Smooth muscle cell (in vitro differentiated cells): ENCODE results near the gene DHX8. TPM values are rescaled to one million over a fixed set of nuclear protein-coding genes. Genes with fewer than 3 reads are reported as not detected.

Experiments
- DNase-seq: peaks from one replicate; lab custom pipeline; 2025; ENCODE audit not compliant: unreplicated experiment; lab: John Stamatoyannopoulos, UW
- H2AFZ ChIP-seq: fragments of 200-600 bp; sonication (generic); 2 replicates; pipeline ENCODE4 v1.6.0; 2016; ENCODE audit warnings: antibody characterized with exemption, low read depth, mild to moderate bottlenecking
- H3F3A ChIP-seq: fragments of 200-600 bp; sonication (generic); 2 replicates; pipeline ENCODE4 v1.6.0; 2017; ENCODE audit warnings: antibody characterized with exemption, low read depth
- H3K27ac ChIP-seq: fragments of 200-600 bp; sonication (generic); 2 replicates; pipeline ENCODE4 v1.5.1; 2016; ENCODE audit warnings: low read depth, mild to moderate bottlenecking
- H3K27me3 ChIP-seq: fragments of 200-600 bp; sonication (generic); 2 replicates; pipeline ENCODE4 v1.6.1; 2016; ENCODE audit warnings: low read depth, mild to moderate bottlenecking
- H3K36me3 ChIP-seq: fragments of 200-600 bp; sonication (generic); 2 replicates; pipeline ENCODE4 v1.5.1; 2016; ENCODE audit warnings: low read depth
- H3K4me1 ChIP-seq: fragments of 200-600 bp; sonication (generic); 2 replicates; pipeline ENCODE4 v1.5.1; 2016; ENCODE audit warnings: low read depth
- H3K4me2 ChIP-seq: fragments of 200-600 bp; sonication (generic); 2 replicates; pipeline ENCODE4 v1.6.0; 2016; ENCODE audit warnings: mild to moderate bottlenecking
- H3K4me3 ChIP-seq: fragments of 200-600 bp; sonication (generic); 2 replicates; pipeline ENCODE4 v1.5.1; 2016; ENCODE audit warnings: mild to moderate bottlenecking
- H3K79me2 ChIP-seq: fragments of 200-600 bp; sonication (generic); 2 replicates; pipeline ENCODE4 v1.6.0; 2016; ENCODE audit warnings: low read depth, mild to moderate bottlenecking
- H3K9ac ChIP-seq: fragments of 200-600 bp; sonication (generic); 2 replicates; pipeline ENCODE4 v1.6.0; 2016; ENCODE audit warnings: low read depth
- H3K9me3 ChIP-seq: fragments of 200-600 bp; sonication (generic); replicated peaks from 2 replicates; pipeline ENCODE4 v1.5.1; 2016; ENCODE audit warnings: low read depth
- H4K20me1 ChIP-seq: fragments of 200-600 bp; sonication (generic); 2 replicates; pipeline ENCODE4 v1.6.0; 2016; ENCODE audit warnings: low read depth
- WGBS: methylation state at CpG from one replicate; pipeline ENCODE4 v1.1.7; 2016; ENCODE audit warnings: low lambda C conversion rate; 5-methylcytosine and 5-hydroxymethylcytosine counted together
- polyA plus RNA-seq: library from polyadenylated mRNA; unstranded; fragments of >200 nt; fragmentation: Nextera tagmentation; extraction: Ambion mirVana; gene quantifications from 2 replicates; pipeline ENCODE4 v1.2.1, GENCODE V29; 2016
- total RNA-seq: library from RNA; depleted of rRNA; stranded (reverse); fragments of >200 nt; gene quantifications from 2 replicates; pipeline ENCODE4 v1.2.3, GENCODE V29; 2014
- TF ChIP-seq, protein P1 (sequence below): fragments of 200-600 bp; sonication (generic); IDR thresholded peaks from 2 replicates; pipeline ENCODE4 v1.5.1; 2017; ENCODE audit warnings: borderline replicate concordance, mild to moderate bottlenecking, antibody characterized with exemption; ENCODE audit not compliant: insufficient read depth, poor library complexity, severe bottlenecking

DHX8 gene
- total and polyA plus RNA-seq, 2 experiments from 2014 or later: 24.4 to 36.9 TPM

GRCh38 chr17:43546319-43547188 is 62.8 kb downstream of the DHX8 start, which contains the start of gene ETV4:
Gene ETV4 (minus strand): TSS chr17:43546340. CDS start chr17:43545617, 723 bp downstream.
- WGBS: under 1% methylated on average over 45 of the region's 46 CpGs
- Histone ChIP-seq H3F3A (no peaks in the 10 kb centered on the region), H2AFZ (peak within 1 kb of the TSS; percentile 77), H3K9ac (peak within 1 kb of the TSS; percentile 66), H3K4me2 (peak within 1 kb of the TSS; percentile 97), H3K79me2 (no peaks in the 10 kb centered on the region), H3K9me3 (no peaks in the 10 kb centered on the region), H4K20me1 (no peaks in the 10 kb centered on the region), H3K27ac (peak within 1 kb of the TSS; percentile 53), H3K27me3 (no peaks in the 10 kb centered on the region), H3K4me1 (peaks cover 24% of the 10 kb centered on the region), H3K36me3 (no peaks in the 10 kb centered on the region), H3K4me3 (peak within 1 kb of the TSS; percentile 71)
- peak; percentile 69 for DNase-seq
- TF ChIP-seq, protein P1, sequence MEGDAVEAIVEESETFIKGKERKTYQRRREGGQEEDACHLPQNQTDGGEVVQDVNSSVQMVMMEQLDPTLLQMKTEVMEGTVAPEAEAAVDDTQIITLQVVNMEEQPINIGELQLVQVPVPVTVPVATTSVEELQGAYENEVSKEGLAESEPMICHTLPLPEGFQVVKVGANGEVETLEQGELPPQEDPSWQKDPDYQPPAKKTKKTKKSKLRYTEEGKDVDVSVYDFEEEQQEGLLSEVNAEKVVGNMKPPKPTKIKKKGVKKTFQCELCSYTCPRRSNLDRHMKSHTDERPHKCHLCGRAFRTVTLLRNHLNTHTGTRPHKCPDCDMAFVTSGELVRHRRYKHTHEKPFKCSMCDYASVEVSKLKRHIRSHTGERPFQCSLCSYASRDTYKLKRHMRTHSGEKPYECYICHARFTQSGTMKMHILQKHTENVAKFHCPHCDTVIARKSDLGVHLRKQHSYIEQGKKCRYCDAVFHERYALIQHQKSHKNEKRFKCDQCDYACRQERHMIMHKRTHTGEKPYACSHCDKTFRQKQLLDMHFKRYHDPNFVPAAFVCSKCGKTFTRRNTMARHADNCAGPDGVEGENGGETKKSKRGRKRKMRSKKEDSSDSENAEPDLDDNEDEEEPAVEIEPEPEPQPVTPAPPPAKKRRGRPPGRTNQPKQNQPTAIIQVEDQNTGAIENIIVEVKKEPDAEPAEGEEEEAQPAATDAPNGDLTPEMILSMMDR: no peak

- DNase-seq: no peak
- no peaks in the 10 kb centered on the region for H3K79me2 ChIP-seq
- peak overlapping the region; percentile 97 for H3K4me2 ChIP-seq
- no peaks in the 10 kb centered on the region for H4K20me1 ChIP-seq
- H3K9ac ChIP-seq: no peak overlapping the region
- no peaks in the 10 kb centered on the region for H3K9me3 ChIP-seq
- no peaks in the 10 kb centered on the region for H3F3A ChIP-seq
- TF ChIP-seq, protein P1: no peak
- no peak overlapping the region for H3K27ac ChIP-seq
- no peak overlapping the region for H2AFZ ChIP-seq
- H3K27me3 ChIP-seq: no peaks in the 10 kb centered on the region
- no peaks in the 10 kb centered on the region for H3K36me3 ChIP-seq
- 57% methylated on average over 2 of the region's 2 CpGs for WGBS
- H3K4me3 ChIP-seq: no peak overlapping the region
- H3K4me1 ChIP-seq: peaks cover 22% of the 10 kb centered on the region
Measured at GRCh38 chr17:43547189-43547550, 63.4 kb downstream of the DHX8 start.

- H2AFZ ChIP-seq: no peak overlapping the region
- H4K20me1 ChIP-seq: no peaks in the 10 kb centered on the region
- no peaks in the 10 kb centered on the region for H3K36me3 ChIP-seq
- TF ChIP-seq, protein P1: no peak
- H3K9me3 ChIP-seq: no peaks in the 10 kb centered on the region
- H3K9ac ChIP-seq: no peak overlapping the region
- H3K4me2 ChIP-seq: no peak overlapping the region
- no peaks in the 10 kb centered on the region for H3K79me2 ChIP-seq
- no peaks in the 10 kb centered on the region for H3F3A ChIP-seq
- DNase-seq: no peak
- H3K27ac ChIP-seq: no peak overlapping the region
- H3K4me1 ChIP-seq: peaks cover 22% of the 10 kb centered on the region
- H3K27me3 ChIP-seq: no peaks in the 10 kb centered on the region
- H3K4me3 ChIP-seq: no peak overlapping the region
Measured at GRCh38 chr17:43547659-43548256, 64.0 kb downstream of the DHX8 start.
